Sigmoid colon (tissue), 7 donors: ENCODE results near the gene IL24. TPM values are rescaled to one million over a fixed set of nuclear protein-coding genes. Genes with fewer than 3 reads are reported as not detected.

Experiments
- DNase-seq: peaks from one replicate; pipeline ENCODE4 v3.0.0-alpha.2; 2019
- H3K27ac ChIP-seq, 4 donors: fragments of 200-600 bp; sonication (generic); one replicate each; pipeline ENCODE4 v1.5.1; 2016 to 2019; ENCODE audit warnings: mild to moderate bottlenecking in 1 of 4
- H3K27me3 ChIP-seq, 3 donors: fragments of 200-600 bp; sonication (generic); one replicate each; pipeline ENCODE4 v1.5.1; 2019; ENCODE audit warnings: mild to moderate bottlenecking in 1 of 3
- H3K36me3 ChIP-seq, 4 donors: fragments of 200-600 bp; sonication (generic); one replicate each; pipeline ENCODE4 v1.5.1; 2016 to 2019
- H3K4me1 ChIP-seq, 4 donors: fragments of 200-600 bp; sonication (generic); one replicate each; pipeline ENCODE4 v1.5.1; 2017 to 2019
- H3K4me3 ChIP-seq, 4 donors: fragments of 200-600 bp; sonication (generic); one replicate each; pipeline ENCODE4 v1.5.1; 2017 to 2019; ENCODE audit warnings: mild to moderate bottlenecking in 2 of 4, moderate library complexity in 1 of 4
- H3K9me3 ChIP-seq, 4 donors: fragments of 200-600 bp in 3 of 4; sonication (generic) in 3 of 4; one replicate each; pipeline versions ENCODE4 v1.5.1 to v1.6.1; 2013 to 2019
- EP300 ChIP-seq, 4 donors: sonication (generic); formaldehyde crosslinking; IDR thresholded peaks; one replicate each; pipeline ENCODE4 v1.6.1; 2017; ENCODE audit warnings: antibody characterized with exemption in 4 of 4
- POLR2A ChIP-seq, 2 donors: fragments of 450-650 bp; IDR thresholded peaks; one replicate each; pipeline ENCODE4 v1.6.1; 2016; ENCODE audit warnings: antibody characterized with exemption in 2 of 2, mild to moderate bottlenecking in 2 of 2, moderate library complexity in 2 of 2
- POLR2AphosphoS5 ChIP-seq, 4 donors: sonication (generic); formaldehyde crosslinking; IDR thresholded peaks; one replicate each; pipeline ENCODE4 v1.6.1; 2017; ENCODE audit warnings: antibody characterized with exemption in 4 of 4
- WGBS, 2 donors: extraction: QIAGEN DNeasy Blood & Tissue Kit; methylation state at CpG; one replicate each; pipeline ENCODE4 v1.1.7; 2013; 5-methylcytosine and 5-hydroxymethylcytosine counted together
- intact Hi-C: fragments of 100-400 bp; cut with DNase I; formaldehyde crosslinking; loops from one replicate; pipeline ENCODE4 v1.15.1; 2023
- polyA plus RNA-seq, 3 donors: library from polyadenylated mRNA; stranded (reverse); fragments of 200-250 nt; gene quantifications; one replicate each; pipeline ENCODE4 v1.2.3, GENCODE V29; 2013
- total RNA-seq, 4 donors: library from RNA; depleted of rRNA; stranded (reverse); fragments of >200 nt; gene quantifications; one replicate each; pipeline ENCODE4 v1.1.0, GENCODE V29; 2016
- TF ChIP-seq, protein P1 (sequence below), 4 experiments: fragments of 450-650 bp in 3 of 4; fragments of 200-600 bp in 1 of 4; IDR thresholded peaks; one replicate each; pipeline ENCODE4 v1.5.1; 2016 to 2019; ENCODE audit warnings: antibody characterized with exemption in 4 of 4, mild to moderate bottlenecking in 3 of 4, moderate library complexity in 2 of 4
- donor health status: healthy with polysubstance abuse.
- donor health status: Bipolar disorder and iron deficiency.
- donor health status: healthy.

The IL24 gene
- total and polyA plus RNA-seq, 7 donors: 0.36 to 0.46 TPM; not detected in 5

GRCh38 chr1:206904423-206905142 lies 7.3 kb downstream of the IL24 start:
- peaks cover 0 to 10% (median 4%) of the 10 kb centered on the region in 3 donors for H3K27me3 ChIP-seq
- intact Hi-C loops: no loop called here
- no peak for DNase-seq
- H3K4me1 ChIP-seq: peaks cover 0 to 9% (median 8%) of the 10 kb centered on the region in 4 donors
- H3K9me3 ChIP-seq: no peaks in the 10 kb centered on the region
- no peak overlapping the region for H3K27ac ChIP-seq
- no peak overlapping the region for H3K4me3 ChIP-seq
- TF ChIP-seq, protein P1, sequence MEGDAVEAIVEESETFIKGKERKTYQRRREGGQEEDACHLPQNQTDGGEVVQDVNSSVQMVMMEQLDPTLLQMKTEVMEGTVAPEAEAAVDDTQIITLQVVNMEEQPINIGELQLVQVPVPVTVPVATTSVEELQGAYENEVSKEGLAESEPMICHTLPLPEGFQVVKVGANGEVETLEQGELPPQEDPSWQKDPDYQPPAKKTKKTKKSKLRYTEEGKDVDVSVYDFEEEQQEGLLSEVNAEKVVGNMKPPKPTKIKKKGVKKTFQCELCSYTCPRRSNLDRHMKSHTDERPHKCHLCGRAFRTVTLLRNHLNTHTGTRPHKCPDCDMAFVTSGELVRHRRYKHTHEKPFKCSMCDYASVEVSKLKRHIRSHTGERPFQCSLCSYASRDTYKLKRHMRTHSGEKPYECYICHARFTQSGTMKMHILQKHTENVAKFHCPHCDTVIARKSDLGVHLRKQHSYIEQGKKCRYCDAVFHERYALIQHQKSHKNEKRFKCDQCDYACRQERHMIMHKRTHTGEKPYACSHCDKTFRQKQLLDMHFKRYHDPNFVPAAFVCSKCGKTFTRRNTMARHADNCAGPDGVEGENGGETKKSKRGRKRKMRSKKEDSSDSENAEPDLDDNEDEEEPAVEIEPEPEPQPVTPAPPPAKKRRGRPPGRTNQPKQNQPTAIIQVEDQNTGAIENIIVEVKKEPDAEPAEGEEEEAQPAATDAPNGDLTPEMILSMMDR (IDR thresholded peaks at IDR 0.05): no peak
- no peak for TF ChIP-seq EP300 (IDR thresholded peaks at IDR 0.05)
- TF ChIP-seq POLR2AphosphoS5 (IDR thresholded peaks at IDR 0.05): no peak
- no peaks in the 10 kb centered on the region for H3K36me3 ChIP-seq
- 90 to 92% methylated on average over 10 of the region's 10 CpGs for WGBS, 2 donors

DNA sequence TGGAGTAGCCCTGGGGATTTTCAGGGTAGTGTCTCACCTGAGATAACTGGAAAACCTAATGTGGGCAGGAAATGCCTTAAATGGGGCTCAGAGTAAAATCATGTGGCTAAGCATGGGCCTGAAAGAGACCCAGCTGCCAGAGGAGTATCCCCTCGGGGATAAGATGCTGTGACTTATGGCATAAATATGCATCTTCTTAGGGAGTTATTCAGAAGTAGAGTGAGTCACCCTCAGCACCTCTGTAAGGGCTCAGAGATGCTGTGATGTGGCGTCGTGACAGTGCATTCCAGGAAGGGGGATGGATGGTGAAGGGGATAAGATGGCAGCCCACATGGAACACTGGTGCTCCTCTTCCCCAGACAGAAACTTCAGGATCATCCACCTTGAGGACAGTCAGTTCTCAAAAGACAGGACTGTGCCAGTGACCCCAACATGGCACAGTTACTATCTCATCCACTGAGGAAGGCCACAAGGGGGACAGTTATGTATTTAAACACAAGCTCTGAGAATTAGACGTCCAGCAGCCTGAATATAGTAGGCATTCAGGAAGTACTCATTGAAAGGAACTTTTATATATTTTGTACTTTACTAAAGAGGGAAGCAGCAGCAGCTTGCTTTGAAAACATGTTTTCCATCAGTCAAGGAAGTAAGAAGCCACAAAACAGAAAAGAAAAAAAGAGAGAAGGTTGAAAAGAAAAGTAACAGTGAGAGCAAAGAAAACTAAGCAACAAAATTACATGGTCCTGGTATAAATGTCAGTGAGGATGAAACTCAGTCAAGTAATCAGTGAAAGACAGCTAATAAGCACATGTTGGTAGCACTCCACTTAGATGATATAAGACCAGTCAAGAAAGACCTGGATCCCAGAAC lies 8.3 kb downstream of the IL24 start:
- Histone ChIP-seq H3K4me1 (peaks cover 0 to 16% (median 14%) of the 10 kb centered on the region in 4 donors), H3K9me3 (no peaks in the 10 kb centered on the region), H3K27ac (no peak overlapping the region), H3K36me3 (no peaks in the 10 kb centered on the region), H3K27me3 (peaks cover 0 to 16% (median 13%) of the 10 kb centered on the region in 3 donors), H3K4me3 (no peak overlapping the region)
- intact Hi-C loops: no loop called here
- WGBS, 2 donors: 57 to 80% methylated on average over 4 of the region's 4 CpGs
- no peak for DNase-seq
- TF ChIP-seq, protein P1 (IDR thresholded peaks at IDR 0.05): no peak
- TF ChIP-seq POLR2AphosphoS5 (IDR thresholded peaks at IDR 0.05) (no peak), EP300 (IDR thresholded peaks at IDR 0.05) (no peak), POLR2A (IDR thresholded peaks at IDR 0.05) (no peak)

DNA sequence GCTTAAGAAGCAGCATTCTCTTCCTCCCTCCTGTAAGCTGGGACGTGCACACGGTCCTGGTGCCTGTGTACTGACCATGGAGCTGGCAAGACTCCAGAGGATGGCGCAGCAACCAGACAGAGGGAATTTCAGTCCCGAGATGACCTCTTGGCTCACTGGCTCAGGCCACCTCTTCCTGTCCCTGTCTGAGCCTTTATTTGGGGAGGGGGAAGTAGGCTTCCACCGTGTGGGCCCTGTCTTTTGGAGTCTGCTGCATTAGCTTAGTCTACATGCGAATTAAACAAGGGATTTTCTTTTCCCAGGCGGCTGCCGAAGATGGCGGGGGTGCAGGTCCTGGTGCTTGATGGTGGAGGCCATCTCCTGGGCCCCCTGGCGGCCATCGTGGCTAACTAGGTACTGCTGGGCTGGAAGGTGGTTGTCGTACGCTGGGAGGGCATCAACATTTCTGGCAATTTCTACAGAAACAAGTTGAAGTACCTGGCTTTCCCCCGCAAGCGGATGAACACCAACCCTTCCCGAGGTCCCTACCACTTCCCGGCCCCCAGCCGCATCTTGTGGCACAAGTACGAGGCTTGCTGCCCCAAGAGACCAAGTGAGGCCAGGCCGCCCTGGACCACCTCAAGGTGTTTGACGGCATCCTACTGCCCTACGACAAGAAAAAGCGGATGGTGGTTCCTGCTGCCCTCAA lies 10.2 kb downstream of the IL24 start:
- Histone ChIP-seq H3K27ac (no peak overlapping the region), H3K9me3 (no peaks in the 10 kb centered on the region), H3K27me3 (peaks cover 0 to 16% (median 14%) of the 10 kb centered on the region in 3 donors), H3K36me3 (no peaks in the 10 kb centered on the region), H3K4me3 (no peak overlapping the region), H3K4me1 (peaks cover 0 to 21% (median 15%) of the 10 kb centered on the region in 4 donors)
- intact Hi-C loops: no loop called here
- no peak for TF ChIP-seq POLR2AphosphoS5 (IDR thresholded peaks at IDR 0.05)
- no peak for TF ChIP-seq EP300 (IDR thresholded peaks at IDR 0.05)
- TF ChIP-seq, protein P1 (IDR thresholded peaks at IDR 0.05): no peak
- TF ChIP-seq POLR2A (IDR thresholded peaks at IDR 0.05): no peak
- WGBS, 2 donors: 85 to 90% methylated on average over 23 of the region's 23 CpGs
- no peak for DNase-seq

GRCh38 chr1:206908038-206908437 lies 10.8 kb downstream of the IL24 start:
- no peaks in the 10 kb centered on the region for H3K9me3 ChIP-seq
- WGBS, 2 donors: 92 to 96% methylated on average over 10 of the region's 10 CpGs
- H3K36me3 ChIP-seq: no peaks in the 10 kb centered on the region
- TF ChIP-seq EP300 (IDR thresholded peaks at IDR 0.05): no peak
- TF ChIP-seq POLR2A (IDR thresholded peaks at IDR 0.05): no peak
- TF ChIP-seq, protein P1 (IDR thresholded peaks at IDR 0.05): no peak
- TF ChIP-seq POLR2AphosphoS5 (IDR thresholded peaks at IDR 0.05): no peak
- H3K4me1 ChIP-seq: peaks cover 0 to 21% (median 15%) of the 10 kb centered on the region in 4 donors
- no peak overlapping the region for H3K4me3 ChIP-seq
- H3K27me3 ChIP-seq: peaks cover 0 to 16% (median 14%) of the 10 kb centered on the region in 3 donors
- no peak for DNase-seq
- intact Hi-C loops: no loop called here
- H3K27ac ChIP-seq: no peak overlapping the region
